Omental fat pad (tissue), 4 donors: ENCODE data around the gene SPEM1. TPM values are rescaled to one million over a fixed set of nuclear protein-coding genes. Genes with fewer than 3 reads are reported as not detected.

Source experiments
- ATAC-seq: fragments of 150-250 bp; one replicate; pipeline ENCODE4 v1.9.1; 2016; ENCODE audit warnings: mild to moderate bottlenecking, moderate library complexity; ENCODE audit not compliant: low FRiP score
- DNase-seq: peaks from one replicate; pipeline ENCODE4 v3.0.0-alpha.2; 2019; ENCODE audit warnings: low spot score
- CTCF ChIP-seq, 3 donors: fragments of 450-650 bp; IDR thresholded peaks; one replicate each; pipeline ENCODE4 v1.5.1; 2016 to 2017; ENCODE audit warnings: antibody characterized with exemption in 3 of 3, mild to moderate bottlenecking in 3 of 3, moderate library complexity in 2 of 3
- total RNA-seq, 4 donors: library from RNA; depleted of rRNA; stranded (reverse); fragments of >200 nt; gene quantifications; one replicate each; pipeline ENCODE4 v1.1.0, GENCODE V29; 2016

The SPEM1 gene
- total RNA-seq, 4 donors from 2014 or later: not detected

DNA sequence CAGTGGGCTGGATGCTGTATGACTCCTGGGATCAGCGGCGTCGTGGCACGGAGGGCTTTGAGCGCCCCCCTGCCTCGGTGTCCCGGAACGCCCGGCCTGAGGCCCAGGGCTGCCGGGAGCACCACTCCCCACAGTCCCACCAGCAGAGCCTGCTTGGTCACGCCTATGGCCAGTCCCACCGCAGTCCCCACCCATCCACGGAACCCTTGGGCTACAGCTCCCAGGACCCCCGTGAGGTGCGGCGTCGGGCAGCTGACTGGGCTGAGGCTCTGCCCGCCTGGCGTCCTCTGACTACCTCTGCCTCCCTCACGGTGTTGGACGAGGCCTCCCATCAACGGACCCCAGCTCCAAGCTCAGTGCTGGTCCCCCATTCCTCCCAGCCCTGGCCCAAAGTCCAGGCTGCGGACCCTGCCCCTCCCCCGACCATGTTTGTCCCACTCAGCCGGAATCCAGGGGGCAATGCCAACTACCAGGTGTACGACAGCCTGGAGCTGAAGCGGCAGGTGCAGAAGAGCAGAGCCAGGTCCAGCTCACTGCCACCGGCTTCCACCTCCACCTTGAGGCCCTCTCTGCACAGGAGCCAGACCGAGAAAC is 6.9 kb downstream of the SPEM1 start:
- no peak for DNase-seq
- no peak for ATAC-seq
- no peak for TF ChIP-seq CTCF (IDR thresholded peaks at IDR 0.05)

- DNase-seq (no peak), ATAC-seq (no peak)
- no peak for TF ChIP-seq CTCF (IDR thresholded peaks at IDR 0.05)
These were observed 7.4 kb downstream of the SPEM1 start for GRCh38 chr17:7427549-7427948.

DNA sequence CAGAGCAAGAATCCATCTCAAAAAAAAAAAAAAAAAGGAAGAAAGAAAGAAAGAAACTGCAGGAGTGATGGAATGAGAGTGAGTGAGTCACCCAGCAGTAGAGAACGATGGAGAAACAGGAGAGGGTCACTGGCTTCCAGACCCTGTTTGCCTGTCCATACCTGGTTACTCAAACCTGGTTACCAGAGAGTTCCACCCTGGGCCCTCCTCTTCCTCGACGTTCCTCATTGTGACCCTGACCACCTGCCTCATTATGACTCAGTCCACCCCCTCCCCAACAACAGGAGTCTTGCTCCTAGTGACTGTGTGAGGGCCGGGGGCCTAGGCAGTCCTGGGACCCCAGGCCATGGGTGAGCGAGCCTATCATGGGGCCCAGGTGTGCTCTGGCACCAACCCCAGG is 8.4 kb downstream of the SPEM1 start, which contains the start of gene SPEM3:
Gene SPEM3, plus strand, starts transcription at position 301 of the 400 bp plus-strand sequence. Its CDS starts 46 bp downstream, at position 347.
- TF ChIP-seq CTCF (IDR thresholded peaks at IDR 0.05): no peak
- ATAC-seq (no peak), DNase-seq (no peak)

- DNase-seq (no peak), ATAC-seq (no peak)
- no peak for TF ChIP-seq CTCF (IDR thresholded peaks at IDR 0.05)
These were observed 9.6 kb downstream of the SPEM1 start for GRCh38 chr17:7429722-7430121.

GRCh38 chr17:7431231-7431630 is 11.1 kb downstream of the SPEM1 start:
- DNase-seq (no peak), ATAC-seq (no peak)
- no peak for TF ChIP-seq CTCF (IDR thresholded peaks at IDR 0.05)

- no peak for TF ChIP-seq CTCF (IDR thresholded peaks at IDR 0.05)
- no peak for ATAC-seq
- no peak for DNase-seq
These were observed 12.2 kb downstream of the SPEM1 start for GRCh38 chr17:7432296-7432695.
